ENCODE results near the gene FOXN4. TPM values are rescaled to one million over a fixed set of nuclear protein-coding genes. Genes with fewer than 3 reads are reported as not detected.
A peak's percentile ranks its signal among the peaks of the same experiment; 100 is the strongest.

The FOXN4 gene
- total and polyA plus RNA-seq, 2 of the 13 experiments (the other 11 are each of a cell fraction or from before 2014, with no cell fraction given) = 0.11 TPM; not detected in 1

- H3K9ac ChIP-seq (ENCODE audit: insufficient read depth, low read depth, low read length) = no peak overlapping the region
- FAIRE-seq (no peak), ATAC-seq (no peak), DNase-seq (ENCODE audit: low spot score) (no peak)
- no peaks in the 10 kb centered on the region for H3K79me2 ChIP-seq (ENCODE audit: insufficient read depth, low read length)
- H3K4me3 ChIP-seq (replicated peaks in 1 of 3; ENCODE audit: insufficient read depth in 1 of 3, low read depth in 2 of 3, low read length in 3 of 3) = no peak overlapping the region
- no peak overlapping the region for H2AFZ ChIP-seq (ENCODE audit: low read length)
- intact Hi-C loops (cut with micrococcal nuclease; ENCODE audit: unreplicated experiment) (no loop called here), in situ Hi-C loops (cut with HindIII; ENCODE audit: extremely low pct_ligation_motif_present, low pct_unique_long_range_greater_than_20kb) (no loop called here)
- 10% methylated on average over 1 of the region's 1 CpG for WGBS (ENCODE audit: low lambda C conversion rate)
- H3K4me2 ChIP-seq (ENCODE audit: low read depth, low read length) = no peak overlapping the region; the same call in 1 of the 2 replicates
- H3K27me3 ChIP-seq (ENCODE audit: control insufficient read depth in 1 of 2, insufficient read depth in 2 of 2, low read length in 2 of 2) = peaks cover 0 to 4% of the 10 kb centered on the region in 2 experiments; a peak in 1 of 5 replicates
- no peaks in the 10 kb centered on the region for H3K9me3 ChIP-seq (ENCODE audit: low read length)
- no peaks in the 10 kb centered on the region for H3K4me1 ChIP-seq (ENCODE audit: insufficient read depth, low read length)
- H4K20me1 ChIP-seq (ENCODE audit: insufficient read depth, low read length) = no peaks in the 10 kb centered on the region
- TF ChIP-seq ZMYM3 (CRISPR knock-in tag; IDR thresholded peaks at IDR 0.05) = 0 out of 2 replicates have a peak, but pooled peaks have one; percentile 16
- TF ChIP-seq CBX2 (IDR thresholded peaks at IDR 0.05; ENCODE audit: low read depth, low read length) = no peak
- TF ChIP-seq CBX2 (CRISPR knock-in tag; IDR thresholded peaks at IDR 0.05; ENCODE audit: low read depth) = no peak
- peak; percentile 24 for TF ChIP-seq ZFP36 (IDR thresholded peaks at IDR 0.05; ENCODE audit: borderline replicate concordance, low read depth, low read length, partially characterized antibody)
- BruUV-seq (replicated peaks) = no TSS peak
- ChIA-PET POLR2A (no interaction called here), CTCF (ENCODE audit: low intra/inter-chr PET ratio, low total read pairs) (no interaction called here)
- no peak overlapping the region for H3K27ac ChIP-seq (ENCODE audit: extremely low read length, insufficient read depth, low read length)
- no peaks in the 10 kb centered on the region for H3K36me3 ChIP-seq (replicated peaks in 1 of 2; ENCODE audit: control insufficient read depth in 1 of 2, insufficient read depth in 2 of 2, low read length in 2 of 2)
Observed at GRCh38 chr12:109288571-109288970, 20.5 kb downstream of the FOXN4 start.

- POLR2A ChIA-PET = no interaction called here
Observed at GRCh38 chr12:109287811-109288469, 21.1 kb downstream of the FOXN4 start.

More at GRCh38 chr12:109287811-109288469, 21.1 kb downstream of the FOXN4 start:
- DNase-seq (ENCODE audit: low spot score) (no peak), ATAC-seq (no peak), FAIRE-seq (no peak)
- intact Hi-C loops (cut with micrococcal nuclease; ENCODE audit: unreplicated experiment) = no loop called here
- BruUV-seq (replicated peaks) = no TSS peak
- Histone ChIP-seq H2AFZ (ENCODE audit: low read length) (no peak overlapping the region), H3K36me3 (replicated peaks in 1 of 2; ENCODE audit: control insufficient read depth in 1 of 2, insufficient read depth in 2 of 2, low read length in 2 of 2) (no peaks in the 10 kb centered on the region), H4K20me1 (ENCODE audit: insufficient read depth, low read length) (no peaks in the 10 kb centered on the region), H3K4me3 (replicated peaks in 1 of 3; ENCODE audit: insufficient read depth in 1 of 3, low read depth in 2 of 3, low read length in 3 of 3) (no peak overlapping the region), H3K27ac (ENCODE audit: extremely low read length, insufficient read depth, low read length) (no peak overlapping the region), H3K4me1 (ENCODE audit: insufficient read depth, low read length) (no peaks in the 10 kb centered on the region), H3K27me3 (ENCODE audit: control insufficient read depth in 1 of 2, insufficient read depth in 2 of 2, low read length in 2 of 2) (peaks cover 0 to 4% of the 10 kb centered on the region in 2 experiments; a peak in 1 of 5 replicates), H3K79me2 (ENCODE audit: insufficient read depth, low read length) (no peaks in the 10 kb centered on the region), H3K9me3 (ENCODE audit: low read length) (no peaks in the 10 kb centered on the region), H3K9ac (ENCODE audit: insufficient read depth, low read depth, low read length) (no peak overlapping the region), H3K4me2 (ENCODE audit: low read depth, low read length) (no peak overlapping the region)
- in situ Hi-C loops (cut with HindIII; ENCODE audit: extremely low pct_ligation_motif_present, low pct_unique_long_range_greater_than_20kb) = no loop called here
- CTCF ChIA-PET (ENCODE audit: low intra/inter-chr PET ratio, low total read pairs) = no interaction called here
- WGBS (ENCODE audit: low lambda C conversion rate) = 80% methylated on average over 5 of the region's 16 CpGs
- TF ChIP-seq PCBP1 (IDR thresholded peaks at IDR 0.05; ENCODE audit: borderline replicate concordance, low read depth, low read length) (no peak), ZNF768 (CRISPR knock-in tag; IDR thresholded peaks at IDR 0.05) (0 out of 2 replicates have a peak, but pooled peaks have one; percentile 22)
